Activated naive CD4-positive, alpha-beta T cell treated with anti-CD3 and anti-CD28 coated beads for 36 hours (primary cell): ENCODE measurements around the gene CCND1. TPM values are rescaled to one million over a fixed set of nuclear protein-coding genes. Genes with fewer than 3 reads are reported as not detected.
A peak's percentile ranks its signal among the peaks of the same experiment; 100 is the strongest.

ENCODE experiments used
- CTCF ChIA-PET: fragments of 350-600 bp; sonication (Branson Sonifier 250); formaldehyde crosslinking; loops from one replicate; lab custom pipeline; 2021; ENCODE audit warnings: antibody characterized with exemption; lab: Charles Lee
- DNase-seq: peaks from one replicate; pipeline ENCODE4 v3.0.0-alpha.2; 2020
- H3K27ac Mint-ChIP-seq: one replicate; pipeline ENCODE4 v1.8.0; 2021; ENCODE audit warnings: mild to moderate bottlenecking, mixed read lengths
- H3K27me3 Mint-ChIP-seq: one replicate; pipeline ENCODE4 v1.8.0; 2021; ENCODE audit warnings: low read depth, mixed read lengths
- H3K36me3 Mint-ChIP-seq: one replicate; pipeline ENCODE4 v1.8.0; 2021; ENCODE audit warnings: low read depth, mixed read lengths
- H3K4me1 Mint-ChIP-seq: one replicate; pipeline ENCODE4 v1.8.0; 2021; ENCODE audit warnings: low read depth, mixed read lengths
- H3K4me3 Mint-ChIP-seq: one replicate; pipeline ENCODE4 v1.8.0; 2021; ENCODE audit warnings: mild to moderate bottlenecking, moderate library complexity, mixed read lengths
- H3K9me3 Mint-ChIP-seq: one replicate; pipeline ENCODE4 v1.8.0; 2021; ENCODE audit warnings: mixed read lengths
- intact Hi-C: fragments of 100-400 bp; cut with micrococcal nuclease; formaldehyde crosslinking; loops from one replicate; pipeline ENCODE4 v1.15.1; 2023
- total RNA-seq, 2 experiments: library from RNA; stranded (reverse); gene quantifications; one replicate each; pipeline ENCODE4 v1.2.3, GENCODE V29; 2021

Gene CCND1
- total RNA-seq, 2 experiments from 2014 or later, result 0.22 to 0.74 TPM

DNA sequence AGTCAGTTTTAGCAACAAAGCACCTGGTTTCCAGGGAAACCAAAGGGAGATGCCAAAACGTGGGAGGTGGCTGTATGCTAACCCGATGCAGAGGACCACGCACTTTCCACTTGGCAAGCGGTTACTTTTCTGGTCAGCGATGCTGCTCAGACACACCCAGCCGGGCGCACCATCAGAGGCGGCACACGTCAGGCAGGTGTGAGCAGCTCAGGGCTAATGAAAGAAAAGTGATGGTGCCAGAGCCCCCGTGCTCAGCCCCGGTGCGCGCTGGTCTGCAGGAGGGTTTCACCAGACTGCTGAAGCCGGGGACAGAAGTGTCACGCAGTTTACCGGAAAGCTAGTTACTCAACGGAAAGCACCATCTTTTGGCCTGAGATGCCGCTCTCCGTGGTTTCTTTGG lies 28.5 kb downstream of the CCND1 start:
- CTCF ChIA-PET, result interaction anchor here (0.8 to 2.8 kb wide), 8 partner anchors 7 to 872 kb away, joined by 3 to 8 read pairs (median 3); no protein-coding TSS in a partner anchor
- Mint-ChIP-seq H3K36me3 (peaks cover 20% of the 10 kb centered on the region), H3K27me3 (no peaks in the 10 kb centered on the region), H3K27ac (no peak overlapping the region), H3K4me3 (no peak overlapping the region), H3K9me3 (no peaks in the 10 kb centered on the region), H3K4me1 (peaks cover 20% of the 10 kb centered on the region)
- intact Hi-C loops, result no loop called here
- DNase-seq, result no peak

DNA sequence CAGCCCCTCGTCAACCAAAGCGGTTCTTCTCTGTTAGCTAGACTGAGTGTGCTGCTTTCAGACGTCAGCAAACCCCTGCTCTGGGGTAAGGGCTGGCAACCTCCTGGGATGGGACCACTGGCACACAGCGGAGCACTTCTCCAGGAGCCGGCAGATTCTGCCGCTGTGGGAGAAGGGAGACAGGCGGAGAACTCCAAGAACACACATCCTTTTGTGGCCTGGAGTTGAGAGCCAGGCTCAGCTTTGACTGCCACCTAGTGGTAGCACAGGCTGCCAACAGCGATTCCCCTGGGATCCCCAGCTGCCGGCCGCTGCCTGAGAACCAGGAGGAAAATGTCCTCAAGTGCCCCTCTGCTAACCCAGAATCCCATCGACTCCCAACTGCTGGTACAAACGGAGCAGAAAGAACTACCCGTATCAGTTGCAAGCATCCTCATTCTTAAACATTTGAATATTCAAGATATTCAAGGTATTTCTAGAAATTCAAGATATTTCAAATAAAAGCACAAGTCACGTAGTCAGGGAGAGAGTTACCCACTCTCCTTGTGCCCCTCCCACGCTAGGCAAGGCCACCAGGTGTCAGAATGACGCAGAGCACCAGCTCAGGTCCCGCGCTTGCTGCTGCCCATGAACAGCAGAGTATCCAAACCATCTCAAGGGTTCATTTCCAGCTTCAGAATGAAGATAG lies 29.3 kb downstream of the CCND1 start:
- Mint-ChIP-seq H3K4me3 (no peak overlapping the region), H3K27ac (no peak overlapping the region), H3K36me3 (peaks cover 17% of the 10 kb centered on the region), H3K9me3 (no peaks in the 10 kb centered on the region), H3K27me3 (no peaks in the 10 kb centered on the region), H3K4me1 (peaks cover 22% of the 10 kb centered on the region)
- intact Hi-C loops, result loop anchor here (1.0 kb wide), 1 partner anchor 569 kb away; no protein-coding TSS in a partner anchor
- CTCF ChIA-PET, result interaction anchor here (1.1 to 2.8 kb wide), 7 partner anchors 8 to 703 kb away, joined by 3 to 8 read pairs (median 4); no protein-coding TSS in a partner anchor
- DNase-seq, result peak; percentile 68

DNA sequence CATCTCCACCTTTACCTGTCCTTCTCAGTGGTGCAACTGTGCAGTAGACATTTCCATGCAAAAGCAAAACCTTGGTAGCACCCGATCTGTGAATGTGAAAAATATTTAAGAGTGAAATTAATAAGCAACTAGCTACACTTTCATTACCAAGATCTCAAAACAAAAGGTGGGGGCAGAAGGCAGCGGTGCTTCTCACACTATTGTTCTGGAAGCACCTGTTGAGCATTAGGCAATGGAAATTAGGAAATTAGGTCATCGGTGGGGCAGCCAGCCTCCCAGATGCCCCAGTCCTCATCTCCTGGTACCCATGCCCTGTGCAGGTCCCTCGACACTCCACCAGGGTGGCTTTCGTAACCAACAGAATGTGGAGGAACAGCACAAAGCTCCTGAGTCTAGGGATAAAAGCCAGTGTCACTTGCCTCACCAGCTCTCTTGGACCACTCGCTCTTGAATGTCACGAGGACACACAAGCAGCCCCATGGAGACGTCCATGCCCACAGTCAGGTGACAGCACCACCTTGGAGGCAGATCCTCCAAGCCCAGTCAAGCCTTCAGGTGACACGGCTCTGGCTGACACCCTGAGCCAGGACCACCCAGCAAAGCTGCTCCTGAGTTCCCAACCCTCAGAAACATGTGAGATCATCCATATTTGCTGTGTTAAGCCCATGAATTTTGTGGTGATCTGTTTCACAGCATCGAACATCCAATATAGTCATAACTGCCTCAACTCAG lies 30.9 kb downstream of the CCND1 start:
- CTCF ChIA-PET, result interaction anchor here (0.6 to 1.3 kb wide), 4 partner anchors 12 to 702 kb away, joined by 3 to 5 read pairs (median 4); no protein-coding TSS in a partner anchor
- no peak overlapping the region for H3K27ac Mint-ChIP-seq
- H3K36me3 Mint-ChIP-seq, result peaks cover 15% of the 10 kb centered on the region
- no peak overlapping the region for H3K4me3 Mint-ChIP-seq
- no peaks in the 10 kb centered on the region for H3K9me3 Mint-ChIP-seq
- H3K27me3 Mint-ChIP-seq, result no peaks in the 10 kb centered on the region
- intact Hi-C loops, result no loop called here
- H3K4me1 Mint-ChIP-seq, result peaks cover 24% of the 10 kb centered on the region
- DNase-seq, result no peak

DNA sequence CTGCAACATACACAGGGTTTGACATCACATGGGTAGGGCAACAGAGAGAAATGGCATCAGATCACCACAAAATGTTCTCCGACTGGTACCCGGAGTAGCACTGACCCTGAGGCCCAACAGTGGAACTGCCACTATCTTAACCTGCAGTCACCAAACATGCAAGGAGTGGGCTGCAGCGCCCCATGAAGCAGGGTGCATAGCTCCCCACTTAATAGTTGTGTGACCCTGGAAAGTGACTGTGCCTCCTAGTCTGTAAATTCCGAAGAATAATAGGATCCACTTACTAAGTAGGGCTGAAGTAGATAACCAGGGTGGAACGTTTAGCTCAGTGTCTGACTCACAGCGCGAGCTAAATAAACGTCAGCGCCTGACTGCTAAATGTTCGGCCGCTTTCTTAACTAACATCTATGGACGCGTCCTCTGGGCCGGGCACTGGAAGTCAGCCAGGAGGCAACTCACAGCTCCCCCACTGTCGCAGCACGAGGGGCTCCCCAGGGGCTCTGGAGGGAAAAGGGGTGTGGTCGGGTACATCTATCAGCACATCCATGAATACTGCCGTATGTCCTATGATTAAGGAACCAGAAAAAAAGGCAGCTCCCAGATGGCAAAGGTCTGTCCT lies 33.4 kb downstream of the CCND1 start:
- intact Hi-C loops, result no loop called here
- no peaks in the 10 kb centered on the region for H3K27me3 Mint-ChIP-seq
- peak overlapping the region; percentile 77 for H3K27ac Mint-ChIP-seq
- peaks cover 24% of the 10 kb centered on the region for H3K4me1 Mint-ChIP-seq
- CTCF ChIA-PET, result interaction anchor here (0.7 to 2.4 kb wide), 2 partner anchors 31 to 35 kb away, joined by 3 to 6 read pairs; no protein-coding TSS in a partner anchor
- DNase-seq, result peak; percentile 20
- no peaks in the 10 kb centered on the region for H3K9me3 Mint-ChIP-seq
- H3K36me3 Mint-ChIP-seq, result peaks cover 6% of the 10 kb centered on the region
- peak overlapping the region; percentile 90 for H3K4me3 Mint-ChIP-seq

DNA sequence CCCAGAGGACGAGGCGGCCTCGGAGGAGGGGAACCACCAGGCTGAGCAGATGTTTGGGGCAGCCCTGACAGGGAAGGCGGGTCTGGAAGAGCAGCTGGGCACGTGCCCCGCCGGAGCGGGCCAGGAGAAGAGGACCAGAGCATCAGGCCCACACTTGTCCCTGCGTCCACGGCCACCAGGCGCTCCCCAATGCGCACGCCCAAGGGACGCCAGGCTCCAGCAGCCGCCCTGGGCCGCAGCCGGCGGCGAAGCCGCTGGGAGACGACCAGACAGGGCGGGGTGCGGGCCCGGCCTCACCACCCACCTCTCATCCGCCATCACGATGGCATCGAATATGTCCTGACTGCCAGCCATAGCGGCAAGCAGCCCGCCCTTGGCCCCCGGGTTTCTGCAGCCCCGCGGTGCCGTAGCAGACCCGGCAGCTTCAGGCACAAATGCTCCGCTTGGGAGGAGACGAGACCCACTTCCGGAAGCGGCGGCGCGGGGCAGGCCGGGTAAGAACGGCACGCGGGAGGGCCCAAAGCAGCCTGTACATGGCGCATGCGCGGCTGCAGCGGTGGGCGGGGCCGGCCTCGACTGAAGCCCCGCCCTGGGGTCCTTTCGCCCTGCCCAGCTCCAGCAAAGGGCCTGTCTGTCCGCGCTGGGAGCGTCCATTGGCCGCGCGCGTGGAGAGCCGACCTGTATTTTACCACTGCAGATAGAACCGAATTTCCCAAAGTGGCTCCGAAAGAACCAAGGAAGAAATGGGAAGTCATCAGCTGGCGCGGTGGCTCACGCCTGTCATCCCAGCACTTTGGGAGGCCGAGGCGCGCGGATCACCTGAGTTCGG lies 34.1 kb downstream of the CCND1 start, which contains the start of gene LTO1:
Gene LTO1 (minus strand): TSS at position 468 of the 829 bp plus-strand sequence. CDS start 114 bp downstream, at position 354.
- Mint-ChIP-seq H3K4me1 (peaks cover 23% of the 10 kb centered on the region), H3K9me3 (no peaks in the 10 kb centered on the region), H3K27me3 (no peaks in the 10 kb centered on the region), H3K4me3 (peak within 1 kb of the TSS; percentile 90), H3K27ac (peak within 1 kb of the TSS; percentile 78), H3K36me3 (peaks cover 4% of the 10 kb centered on the region)
- DNase-seq, result peak; percentile 95
- intact Hi-C loops, result loop anchor here (5.0 kb wide), 1 partner anchor 527 kb away; the partner anchor contains the start of gene FADD
- CTCF ChIA-PET, result interaction anchor here (0.7 to 2.4 kb wide), 3 partner anchors 32 to 236 kb away, joined by 3 to 6 read pairs (median 4); no protein-coding TSS in a partner anchor

DNA sequence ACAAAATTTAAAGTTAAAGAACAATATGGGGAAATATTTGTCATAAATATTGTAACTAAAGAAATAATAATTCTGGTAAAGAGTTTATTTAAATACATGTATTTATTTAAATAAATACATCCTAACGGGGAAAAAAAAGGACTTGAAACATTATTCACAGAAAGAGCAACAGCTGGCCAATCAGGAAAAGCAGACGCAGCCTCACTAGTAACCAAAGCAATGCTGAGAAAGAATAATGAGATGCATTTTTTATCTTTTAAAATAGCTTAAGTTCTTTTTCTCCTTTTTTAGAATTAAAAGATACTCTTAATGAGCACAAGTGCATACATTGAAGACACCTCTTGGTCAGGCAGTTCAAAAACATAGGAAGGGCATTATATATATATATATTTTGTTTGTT lies 36.8 kb downstream of the CCND1 start:
- H3K9me3 Mint-ChIP-seq, result no peaks in the 10 kb centered on the region
- peaks cover 19% of the 10 kb centered on the region for H3K4me1 Mint-ChIP-seq
- no peak for DNase-seq
- no peak overlapping the region for H3K4me3 Mint-ChIP-seq
- CTCF ChIA-PET, result no interaction called here
- H3K36me3 Mint-ChIP-seq, result peaks cover 1% of the 10 kb centered on the region
- no peaks in the 10 kb centered on the region for H3K27me3 Mint-ChIP-seq
- intact Hi-C loops, result loop anchor here (5.0 kb wide), 1 partner anchor 525 kb away; the partner anchor contains the start of gene FADD
- H3K27ac Mint-ChIP-seq, result no peak overlapping the region

GRCh38 chr11:69680688-69681087 lies 39.7 kb downstream of the CCND1 start:
- CTCF ChIA-PET, result interaction anchor here (0.6 kb wide), 2 partner anchors 21 to 113 kb away, joined by 3 to 7 read pairs; no protein-coding TSS in a partner anchor
- peaks cover 2% of the 10 kb centered on the region for H3K4me1 Mint-ChIP-seq
- H3K4me3 Mint-ChIP-seq, result no peak overlapping the region
- no peaks in the 10 kb centered on the region for H3K36me3 Mint-ChIP-seq
- H3K27ac Mint-ChIP-seq, result no peak overlapping the region
- no peak for DNase-seq
- intact Hi-C loops, result loop anchor here (10.0 kb wide), 1 partner anchor 234 kb away; no protein-coding TSS in a partner anchor
- peaks cover 2% of the 10 kb centered on the region for H3K27me3 Mint-ChIP-seq
- H3K9me3 Mint-ChIP-seq, result no peaks in the 10 kb centered on the region

GRCh38 chr11:69682221-69682620 lies 41.3 kb downstream of the CCND1 start:
- Mint-ChIP-seq H3K36me3 (no peaks in the 10 kb centered on the region), H3K4me3 (no peak overlapping the region), H3K27ac (no peak overlapping the region), H3K9me3 (no peaks in the 10 kb centered on the region), H3K27me3 (peaks cover 2% of the 10 kb centered on the region), H3K4me1 (peaks cover 2% of the 10 kb centered on the region)
- no peak for DNase-seq
- intact Hi-C loops, result loop anchor here (10.0 kb wide), 1 partner anchor 233 kb away; no protein-coding TSS in a partner anchor
- CTCF ChIA-PET, result no interaction called here

DNA sequence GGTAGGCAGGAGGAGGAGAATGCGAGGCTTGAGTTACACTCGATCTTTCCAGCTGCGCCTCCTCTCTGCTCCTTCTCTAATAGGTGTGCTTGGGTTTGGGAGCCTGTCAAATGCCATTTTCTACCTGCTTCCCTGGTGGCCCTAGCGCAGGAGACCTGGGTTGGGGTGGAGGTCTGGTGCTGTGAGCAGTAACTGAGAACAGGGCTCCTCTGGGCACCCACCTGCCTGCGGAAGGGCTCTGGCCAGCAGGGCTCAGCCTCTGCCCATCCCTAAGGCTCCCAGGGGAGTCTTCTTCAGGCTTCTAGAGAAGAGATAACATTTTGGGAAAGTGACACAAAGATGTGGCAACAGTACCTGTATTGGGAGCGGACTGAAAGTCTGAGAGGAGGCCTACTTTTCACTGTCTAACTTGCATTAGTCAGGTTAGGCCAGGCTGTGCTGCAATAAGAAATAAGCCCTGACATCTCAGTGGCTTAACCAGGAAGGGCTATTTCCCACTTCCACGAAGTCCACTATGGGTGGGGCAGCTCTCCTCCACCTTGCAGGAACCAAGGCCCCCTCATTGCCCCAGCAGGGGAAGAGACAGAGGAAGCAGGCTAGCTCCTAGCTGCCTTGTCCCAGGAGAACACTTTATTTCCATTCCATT lies 41.8 kb downstream of the CCND1 start:
- Mint-ChIP-seq H3K4me1 (peaks cover 2% of the 10 kb centered on the region), H3K36me3 (no peaks in the 10 kb centered on the region), H3K9me3 (no peaks in the 10 kb centered on the region), H3K27ac (no peak overlapping the region), H3K4me3 (no peak overlapping the region), H3K27me3 (peaks cover 2% of the 10 kb centered on the region)
- CTCF ChIA-PET, result interaction anchor here (0.5 kb wide), 1 partner anchor 669 kb away, joined by 4 read pairs; no protein-coding TSS in a partner anchor
- DNase-seq, result no peak
- intact Hi-C loops, result loop anchor here (10.0 kb wide), 1 partner anchor 232 kb away; no protein-coding TSS in a partner anchor

GRCh38 chr11:69683764-69684333 lies 42.9 kb downstream of the CCND1 start:
- no peak overlapping the region for H3K27ac Mint-ChIP-seq
- H3K27me3 Mint-ChIP-seq, result peaks cover 4% of the 10 kb centered on the region
- CTCF ChIA-PET, result interaction anchor here (0.6 to 1.1 kb wide), 3 partner anchors 12 to 387 kb away, joined by 3 to 5 read pairs (median 3); no protein-coding TSS in a partner anchor
- peak; percentile 20 for DNase-seq
- no peak overlapping the region for H3K4me3 Mint-ChIP-seq
- intact Hi-C loops, result loop anchor here (2.0 to 10.0 kb wide), 2 partner anchors 117 to 231 kb away; no protein-coding TSS in a partner anchor
- peaks cover 6% of the 10 kb centered on the region for H3K4me1 Mint-ChIP-seq
- no peaks in the 10 kb centered on the region for H3K36me3 Mint-ChIP-seq
- H3K9me3 Mint-ChIP-seq, result no peaks in the 10 kb centered on the region
